Breast epithelium (tissue), 4 donors: ENCODE data around the gene SPEM2. TPM values are rescaled to one million over a fixed set of nuclear protein-coding genes. Genes with fewer than 3 reads are reported as not detected.
A peak's percentile ranks its signal among the peaks of the same experiment; 100 is the strongest.

Experiments used
- DNase-seq, 2 donors: peaks; one replicate each; pipeline ENCODE4 v3.0.0-alpha.2; 2019; ENCODE audit warnings: low spot score in 2 of 2
- H3K27ac ChIP-seq, 2 donors: fragments of 200-600 bp; sonication (generic) in 1 of 2; one replicate each; pipeline ENCODE4 v1.5.1; 2016 to 2019; ENCODE audit warnings: mild to moderate bottlenecking in 1 of 2
- H3K27me3 ChIP-seq, 2 donors: fragments of 200-600 bp; sonication (generic) in 1 of 2; one replicate each; pipeline versions ENCODE4 v1.5.1 to v1.6.0; 2017 to 2019; ENCODE audit warnings: control low read depth in 1 of 2, mild to moderate bottlenecking in 1 of 2
- H3K36me3 ChIP-seq: fragments of 200-600 bp; one replicate; pipeline ENCODE4 v1.5.1; 2019
- H3K4me1 ChIP-seq, 2 donors: fragments of 200-600 bp; sonication (generic); one replicate each; pipeline ENCODE4 v1.5.1; 2016 to 2019; ENCODE audit warnings: control low read depth in 1 of 2
- H3K4me3 ChIP-seq, 3 donors: fragments of 200-600 bp; sonication (generic); 1 replicate in 2 of 3; 2 replicates in 1 of 3; pipeline ENCODE4 v1.5.1; 2016 to 2019; ENCODE audit warnings: mild to moderate bottlenecking in 3 of 3, moderate library complexity in 2 of 3
- H3K9me3 ChIP-seq, 2 donors: fragments of 200-600 bp; sonication (generic) in 1 of 2; one replicate each; pipeline ENCODE4 v1.5.1; 2016 to 2019; ENCODE audit warnings: control low read depth in 1 of 2
- CTCF ChIP-seq, 3 donors: fragments of 450-650 bp; IDR thresholded peaks; one replicate each; pipeline ENCODE4 v1.5.1; 2016 to 2017; ENCODE audit warnings: antibody characterized with exemption in 3 of 3, mild to moderate bottlenecking in 3 of 3, moderate library complexity in 3 of 3
- POLR2A ChIP-seq: fragments of 450-650 bp; IDR thresholded peaks from one replicate; pipeline ENCODE4 v1.6.1; 2016; ENCODE audit warnings: antibody characterized with exemption, mild to moderate bottlenecking, moderate library complexity
- POLR2AphosphoS5 ChIP-seq, 3 donors: sonication (generic); formaldehyde crosslinking; IDR thresholded peaks; one replicate each; pipeline ENCODE4 v1.6.1; 2017; ENCODE audit warnings: antibody characterized with exemption in 3 of 3
- intact Hi-C: fragments of 100-400 bp; cut with DNase I; formaldehyde crosslinking; loops from one replicate; pipeline ENCODE4 v1.15.1; 2023; ENCODE audit warnings: low total_unique reads
- total RNA-seq, 3 donors: library from RNA; depleted of rRNA; stranded (reverse); fragments of >200 nt; gene quantifications; one replicate each; pipeline ENCODE4 v1.1.0, GENCODE V29; 2016

Gene SPEM2
- total RNA-seq, 3 donors from 2014 or later, result not detected

GRCh38 chr17:7464081-7464480, 38.7 kb downstream of the SPEM2 start:
- H3K4me1 ChIP-seq, result no peaks in the 10 kb centered on the region

GRCh38 chr17:7465597-7466275, 40.3 kb downstream of the SPEM2 start:
- Histone ChIP-seq H3K36me3 (no peaks in the 10 kb centered on the region), H3K27me3 (no peaks in the 10 kb centered on the region), H3K4me1 (no peaks in the 10 kb centered on the region), H3K9me3 (no peaks in the 10 kb centered on the region), H3K4me3 (peak overlapping the region in 1 of 3 donors; percentile 20), H3K27ac (peak overlapping the region; percentile 67 to 89)
- no peak for TF ChIP-seq POLR2A
- TF ChIP-seq CTCF (IDR thresholded peaks at IDR 0.05), result no peak
- TF ChIP-seq POLR2AphosphoS5 (IDR thresholded peaks at IDR 0.05), result no peak
- no peak for DNase-seq
- intact Hi-C loops, result no loop called here

More at GRCh38 chr17:7464081-7464480, 38.7 kb downstream of the SPEM2 start:
- Histone ChIP-seq H3K9me3 (no peaks in the 10 kb centered on the region), H3K27ac (peak overlapping the region; percentile 70 to 73), H3K4me3 (no peak overlapping the region), H3K27me3 (no peaks in the 10 kb centered on the region), H3K36me3 (no peaks in the 10 kb centered on the region)
- peak in 1 of 2 donors; percentile 62 for DNase-seq
- TF ChIP-seq CTCF (IDR thresholded peaks at IDR 0.05) (no peak), POLR2A (no peak), POLR2AphosphoS5 (IDR thresholded peaks at IDR 0.05) (no peak)
- intact Hi-C loops, result no loop called here

GRCh38 chr17:7466318-7466638, 40.9 kb downstream of the SPEM2 start:
- Histone ChIP-seq H3K9me3 (no peaks in the 10 kb centered on the region), H3K27me3 (no peaks in the 10 kb centered on the region), H3K27ac (peak overlapping the region; percentile 67 to 89), H3K4me3 (peak overlapping the region in 1 of 3 donors; percentile 20), H3K36me3 (no peaks in the 10 kb centered on the region), H3K4me1 (no peaks in the 10 kb centered on the region)
- TF ChIP-seq POLR2A, result no peak
- TF ChIP-seq POLR2AphosphoS5 (IDR thresholded peaks at IDR 0.05), result no peak
- TF ChIP-seq CTCF (IDR thresholded peaks at IDR 0.05), result no peak
- intact Hi-C loops, result no loop called here
- no peak for DNase-seq

- H3K4me3 ChIP-seq, result peak overlapping the region in 1 of 3 donors; percentile 20
- intact Hi-C loops, result loop anchor here (1.0 kb wide), 1 partner anchor 27 kb away; no protein-coding TSS in a partner anchor
- no peaks in the 10 kb centered on the region for H3K36me3 ChIP-seq
- peak in 2 of 3 donors; percentile 34 to 42 for TF ChIP-seq POLR2AphosphoS5 (IDR thresholded peaks at IDR 0.05)
- no peak for TF ChIP-seq POLR2A
- H3K27me3 ChIP-seq, result no peaks in the 10 kb centered on the region
- H3K9me3 ChIP-seq, result no peaks in the 10 kb centered on the region
- peak overlapping the region; percentile 67 to 89 for H3K27ac ChIP-seq
- DNase-seq, result no peak
- no peaks in the 10 kb centered on the region for H3K4me1 ChIP-seq
These were observed 41.4 kb downstream of the SPEM2 start for GRCh38 chr17:7466639-7467341.

- H3K36me3 ChIP-seq, result no peaks in the 10 kb centered on the region
- H3K27ac ChIP-seq, result peak overlapping the region; percentile 67 to 89
- H3K4me1 ChIP-seq, result no peaks in the 10 kb centered on the region
- H3K4me3 ChIP-seq, result no peak overlapping the region
- H3K27me3 ChIP-seq, result no peaks in the 10 kb centered on the region
- DNase-seq, result no peak
- no peak for TF ChIP-seq POLR2AphosphoS5 (IDR thresholded peaks at IDR 0.05)
- TF ChIP-seq POLR2A, result no peak
- TF ChIP-seq CTCF (IDR thresholded peaks at IDR 0.05), result no peak
- no peaks in the 10 kb centered on the region for H3K9me3 ChIP-seq
- intact Hi-C loops, result loop anchor here (1.0 kb wide), 1 partner anchor 26 kb away; no protein-coding TSS in a partner anchor
These were observed 42.1 kb downstream of the SPEM2 start for GRCh38 chr17:7467498-7467897.
